H1 (cell line): ENCODE data around the gene USP3. TPM values are rescaled to one million over a fixed set of nuclear protein-coding genes. Genes with fewer than 3 reads are reported as not detected.

ENCODE experiments used
- CTCF ChIA-PET: fragments of 300-600 bp; sonication (Branson Sonifier 250); formaldehyde crosslinking; loops from one replicate; lab custom pipeline; 2021; ENCODE audit not compliant: partially characterized antibody; lab: Charles Lee
- POLR2A ChIA-PET: fragments of 300-600 bp; sonication (Branson Sonifier 250); formaldehyde crosslinking; loops from one replicate; lab custom pipeline; 2021; ENCODE audit warnings: inconsistent platforms; ENCODE audit not compliant: partially characterized antibody; lab: Charles Lee
- DNase-seq, 2 experiments: peaks; one replicate each; pipeline versions ENCODE4 v3.0.0 to v3.0.0-alpha.2; 2010 to 2022; ENCODE audit warnings: low spot score in 2 of 2, low read depth in 1 of 2, mixed read lengths in 1 of 2
- FAIRE-seq: peaks from 2 replicates; lab custom pipeline; 2011; peaks lifted over from hg19 to GRCh38; lab: Jason Lieb, UNC
- H2AFZ ChIP-seq: 2 replicates; pipeline ENCODE4 v1.8.1; 2012; ENCODE audit warnings: low read length, inconsistent platforms
- H2AK5ac ChIP-seq: 2 replicates; pipeline ENCODE4 v1.6.1; 2013; ENCODE audit warnings: low read depth, low read length
- H2BK120ac ChIP-seq: replicated peaks from 2 replicates; pipeline ENCODE3; 2013; ENCODE audit warnings: low read depth, low read length, inconsistent platforms
- H2BK12ac ChIP-seq: 2 replicates; pipeline ENCODE4 v1.6.1; 2013; ENCODE audit warnings: low read depth, low read length
- H2BK15ac ChIP-seq: 2 replicates; pipeline ENCODE4 v1.6.1; 2013; ENCODE audit warnings: low read length
- H2BK20ac ChIP-seq: 2 replicates; pipeline ENCODE4 v1.6.1; 2013; ENCODE audit warnings: low read length
- H2BK5ac ChIP-seq: 2 replicates; pipeline ENCODE4 v1.6.1; 2013; ENCODE audit warnings: low read depth, low read length
- H3K14ac ChIP-seq: 2 replicates; pipeline ENCODE4 v1.6.1; 2013; ENCODE audit warnings: inconsistent platforms; ENCODE audit not compliant: insufficient read length
- H3K18ac ChIP-seq: 2 replicates; pipeline ENCODE4 v1.6.1; 2013; ENCODE audit warnings: low read length; ENCODE audit errors: extremely low read depth
- H3K23ac ChIP-seq: 2 replicates; pipeline ENCODE4 v1.6.1; 2013; ENCODE audit warnings: inconsistent platforms; ENCODE audit not compliant: insufficient read length
- H3K23me2 ChIP-seq: 2 replicates; pipeline ENCODE4 v1.6.1; 2013; ENCODE audit warnings: low read depth, low read length
- H3K27ac ChIP-seq: 2 replicates; pipeline ENCODE4 v1.6.1; 2011; ENCODE audit warnings: low read depth, low read length, inconsistent platforms
- H3K27me3 ChIP-seq, 4 experiments: replicated peaks in 1 of 4; 1 replicate in 1 of 4; 2 replicates in 3 of 4; pipeline versions ENCODE4 v1.6.1 to v1.8.1; 2011 to 2013; ENCODE audit warnings: low read length in 3 of 4, mild to moderate bottlenecking in 3 of 4, inconsistent platforms in 2 of 4, mixed read lengths in 2 of 4, moderate library complexity in 1 of 4; ENCODE audit not compliant: control insufficient read depth in 3 of 4, insufficient read depth in 3 of 4; ENCODE audit errors: extremely low read depth in 1 of 4
- H3K36me3 ChIP-seq, 4 experiments: 2 replicates each; pipeline versions ENCODE4 v1.6.1 to v1.8.1; 2011 to 2013; ENCODE audit warnings: mild to moderate bottlenecking in 4 of 4, low read length in 3 of 4, moderate library complexity in 2 of 4, control low read depth in 1 of 4, inconsistent platforms in 1 of 4; ENCODE audit not compliant: insufficient read depth in 4 of 4, control insufficient read depth in 2 of 4
- H3K4ac ChIP-seq: replicated peaks from 2 replicates; pipeline ENCODE3; 2013; ENCODE audit warnings: low read length, low read depth, mixed read lengths, inconsistent platforms; ENCODE audit not compliant: insufficient read length
- H3K4me1 ChIP-seq, 4 experiments: replicated peaks in 1 of 4; 1 replicate in 1 of 4; 2 replicates in 3 of 4; pipeline versions ENCODE4 v1.6.1 to v1.8.1; 2011 to 2013; ENCODE audit warnings: low read length in 3 of 4, inconsistent platforms in 2 of 4, mixed read lengths in 1 of 4; ENCODE audit not compliant: insufficient read depth in 4 of 4, control insufficient read depth in 3 of 4
- H3K4me2 ChIP-seq, 2 experiments: 2 replicates each; pipeline versions ENCODE4 v1.6.1 to v1.8.1; 2011 to 2013; ENCODE audit warnings: low read depth in 2 of 2, low read length in 2 of 2, control low read depth in 1 of 2, inconsistent platforms in 1 of 2, mild to moderate bottlenecking in 1 of 2; ENCODE audit not compliant: insufficient read depth in 1 of 2
- H3K4me3 ChIP-seq, 4 experiments: fragments of 200-600, 300-600 bp in 1 of 4; sonication (generic), shearing (Covaris generic), sonication (Bioruptor Twin) in 1 of 4; 2 replicates each; pipeline versions ENCODE4 v1.5.1 to v1.8.1; 2011 to 2016; ENCODE audit warnings: low read length in 4 of 4, low read depth in 3 of 4, control low read depth in 2 of 4, inconsistent platforms in 2 of 4, mild to moderate bottlenecking in 2 of 4, mixed read lengths in 1 of 4, moderate library complexity in 1 of 4; ENCODE audit not compliant: insufficient read depth in 2 of 4; ENCODE audit errors: extremely low read depth in 1 of 4
- H3K56ac ChIP-seq: replicated peaks from 2 replicates; pipeline ENCODE3; 2013; ENCODE audit warnings: low read depth, mild to moderate bottlenecking, mixed read lengths, low read length, inconsistent platforms; ENCODE audit not compliant: insufficient read length
- H3K79me1 ChIP-seq: 2 replicates; pipeline ENCODE4 v1.6.1; 2013; ENCODE audit warnings: low read depth, low read length, control low read depth
- H3K79me2 ChIP-seq, 2 experiments: 2 replicates each; pipeline versions ENCODE4 v1.6.1 to v1.8.1; 2012 to 2013; ENCODE audit warnings: low read length in 2 of 2, mild to moderate bottlenecking in 2 of 2, inconsistent platforms in 1 of 2; ENCODE audit not compliant: insufficient read depth in 2 of 2, control insufficient read depth in 1 of 2
- H3K9ac ChIP-seq, 4 experiments: replicated peaks in 1 of 4; 1 replicate in 1 of 4; 2 replicates in 3 of 4; pipeline versions ENCODE4 v1.6.1 to v1.8.1; 2011 to 2013; ENCODE audit warnings: low read depth in 3 of 4, low read length in 3 of 4, control low read depth in 2 of 4, mild to moderate bottlenecking in 2 of 4, moderate library complexity in 2 of 4, inconsistent platforms in 1 of 4; ENCODE audit errors: extremely low read depth in 1 of 4
- H3K9me3 ChIP-seq, 2 experiments: 2 replicates each; pipeline versions ENCODE4 v1.6.1 to v1.8.1; 2012 to 2013; ENCODE audit warnings: mild to moderate bottlenecking in 2 of 2, moderate library complexity in 2 of 2, control low read depth in 1 of 2, inconsistent platforms in 1 of 2, low read depth in 1 of 2, low read length in 1 of 2, mixed read lengths in 1 of 2; ENCODE audit not compliant: insufficient read depth in 2 of 2
- H4K20me1 ChIP-seq, 2 experiments: replicated peaks in 1 of 2; 2 replicates each; pipeline versions ENCODE3 to v1.8.1; 2011 to 2013; ENCODE audit warnings: inconsistent platforms in 2 of 2, low read length in 2 of 2, mild to moderate bottlenecking in 1 of 2; ENCODE audit not compliant: insufficient read depth in 2 of 2, control insufficient read depth in 1 of 2
- H4K5ac ChIP-seq: 2 replicates; pipeline ENCODE4 v1.6.1; 2013; ENCODE audit warnings: low read length, low read depth, mixed read lengths, inconsistent platforms; ENCODE audit not compliant: insufficient read length
- H4K8ac ChIP-seq: 2 replicates; pipeline ENCODE4 v1.8.0; 2013; ENCODE audit warnings: mild to moderate bottlenecking, moderate library complexity, low read length, inconsistent platforms; ENCODE audit not compliant: insufficient read depth; ENCODE audit errors: extremely low read depth
- H4K91ac ChIP-seq: replicated peaks from 2 replicates; pipeline ENCODE3; 2013; ENCODE audit warnings: low read length, mixed read lengths, inconsistent platforms; ENCODE audit not compliant: insufficient read length
- CHD1 ChIP-seq: IDR thresholded peaks from 2 replicates; pipeline ENCODE4 v1.6.1; 2012; ENCODE audit warnings: low read depth, low read length, improper control_type of control experiment
- HDAC6 ChIP-seq: IDR thresholded peaks from one replicate; pipeline ENCODE4 v1.7.1; 2012; ENCODE audit warnings: low read depth, mild to moderate bottlenecking, inconsistent platforms, low read length, moderate library complexity
- RBBP5 ChIP-seq: IDR thresholded peaks from 2 replicates; pipeline ENCODE4 v1.7.1; 2012; ENCODE audit warnings: low read depth, mild to moderate bottlenecking, inconsistent platforms, low read length, moderate library complexity, borderline replicate concordance
- ZNF274 ChIP-seq: IDR thresholded peaks from 2 replicates; pipeline ENCODE4 v1.7.0; 2012; ENCODE audit warnings: low read length, borderline replicate concordance; ENCODE audit errors: extremely low read depth
- WGBS, 2 experiments: shearing (Covaris generic) in 1 of 2; methylation state at CpG; one replicate each; pipeline versions ENCODE4 v1.1.6 to v1.1.7; 2013 to 2015; ENCODE audit warnings: low lambda C conversion rate in 2 of 2, mixed read lengths in 2 of 2, inconsistent platforms in 1 of 2, low coverage in 1 of 2, missing lambda C conversion rate in 1 of 2; ENCODE audit not compliant: insufficient replicate concordance in 2 of 2, insufficient coverage in 1 of 2, insufficient read length in 1 of 2; ENCODE audit errors: extremely low coverage in 1 of 2, missing lambda C conversion rate in 1 of 2; 5-methylcytosine and 5-hydroxymethylcytosine counted together
- polyA plus RNA-seq, 7 experiments: library from polyadenylated mRNA; depleted of rRNA in 3 of 7; stranded (reverse) in 5 of 7; unstranded in 2 of 7; fragments of >200 nt in 5 of 7; fragments of 200-250 nt in 2 of 7; gene quantifications; 1 replicate in 5 of 7; 2 replicates in 1 of 7; 4 replicates in 1 of 7; pipeline versions ENCODE4 v1.2.1 to v1.2.3, GENCODE V29; 2011 to 2013; ENCODE audit warnings: missing spikeins in 2 of 7, mixed read lengths in 2 of 7
- total RNA-seq: library from RNA; stranded (reverse); fragmentation: NEBNext Ultra II Directional; extraction: Animal tissue kit (Norgen Biotek cat#: 25700); gene quantifications from 2 replicates; pipeline ENCODE4 v1.2.1, GENCODE V29; 2021

The USP3 gene
- total and polyA plus RNA-seq, 2 of the 8 experiments (the other 6 are each of a cell fraction or from before 2014, with no cell fraction given) = 15.5 to 16.2 TPM

- H3K4me1 ChIP-seq = peaks cover 0 to 3% (median 2%) of the 10 kb centered on the region in 4 experiments; a peak in 5 of 7 replicates
- 85% methylated on average over 6 of the region's 6 CpGs; no CpG with 5 or more reads in 1 of the 2 experiments for WGBS, 2 experiments
- no peaks in the 10 kb centered on the region for H3K79me1 ChIP-seq
- H3K23ac ChIP-seq = no peak overlapping the region
- H2BK20ac ChIP-seq = no peak overlapping the region
- H3K9me3 ChIP-seq = no peaks in the 10 kb centered on the region
- no peaks in the 10 kb centered on the region for H3K79me2 ChIP-seq
- no peaks in the 10 kb centered on the region for H4K20me1 ChIP-seq
- H2BK5ac ChIP-seq = no peak overlapping the region; the same call in 1 of the 2 replicates
- no peak overlapping the region for H3K14ac ChIP-seq
- no peak overlapping the region for H2BK15ac ChIP-seq
- no peak overlapping the region for H4K91ac ChIP-seq
- H3K27me3 ChIP-seq = peaks cover 0 to 4% (median under 1%) of the 10 kb centered on the region in 4 experiments; a peak in 2 of 7 replicates
- DNase-seq (no peak), FAIRE-seq (no peak)
- TF ChIP-seq HDAC6 (no peak), CHD1 (no peak), ZNF274 (no peak), RBBP5 (no peak)
- H2AK5ac ChIP-seq = no peak overlapping the region
- peak overlapping the region in 1 of 2 experiments; percentile 21; a peak in 2 of 4 replicates for H3K4me2 ChIP-seq
- no peaks in the 10 kb centered on the region for H3K36me3 ChIP-seq
- peak overlapping the region; percentile 62 for H2BK120ac ChIP-seq
- H4K8ac ChIP-seq = no peak overlapping the region
- no peak overlapping the region for H4K5ac ChIP-seq
- H3K23me2 ChIP-seq = no peaks in the 10 kb centered on the region
- H2BK12ac ChIP-seq = no peak overlapping the region
- H3K4me3 ChIP-seq = no peak overlapping the region
- no peak overlapping the region for H3K9ac ChIP-seq
- no peak overlapping the region for H3K56ac ChIP-seq
- ChIA-PET POLR2A (no interaction called here), CTCF (interaction anchor here (0.7 to 4.1 kb wide), 5 partner anchors 16 to 116 kb away, joined by 3 to 20 read pairs (median 4); partner anchors contain the start of gene USP3)
- no peak overlapping the region for H2AFZ ChIP-seq
- H3K18ac ChIP-seq = peak overlapping the region; percentile 42; the same call in 1 of the 2 replicates
- no peak overlapping the region for H3K4ac ChIP-seq
- no peak overlapping the region for H3K27ac ChIP-seq
Measured at GRCh38 chr15:63483521-63484371, 20.6 kb upstream of the USP3 start.
